ENCODE data around the gene SMYD3. TPM values are rescaled to one million over a fixed set of nuclear protein-coding genes. Genes with fewer than 3 reads are reported as not detected.

SMYD3 gene
- total RNA-seq, 4 donors from 2014 or later: 7.6 to 26.3 (median 13.4) TPM

- no peak for ATAC-seq (ENCODE audit: low FRiP score)
- no peak for DNase-seq (ENCODE audit: low spot score)
- TF ChIP-seq, protein P1, sequence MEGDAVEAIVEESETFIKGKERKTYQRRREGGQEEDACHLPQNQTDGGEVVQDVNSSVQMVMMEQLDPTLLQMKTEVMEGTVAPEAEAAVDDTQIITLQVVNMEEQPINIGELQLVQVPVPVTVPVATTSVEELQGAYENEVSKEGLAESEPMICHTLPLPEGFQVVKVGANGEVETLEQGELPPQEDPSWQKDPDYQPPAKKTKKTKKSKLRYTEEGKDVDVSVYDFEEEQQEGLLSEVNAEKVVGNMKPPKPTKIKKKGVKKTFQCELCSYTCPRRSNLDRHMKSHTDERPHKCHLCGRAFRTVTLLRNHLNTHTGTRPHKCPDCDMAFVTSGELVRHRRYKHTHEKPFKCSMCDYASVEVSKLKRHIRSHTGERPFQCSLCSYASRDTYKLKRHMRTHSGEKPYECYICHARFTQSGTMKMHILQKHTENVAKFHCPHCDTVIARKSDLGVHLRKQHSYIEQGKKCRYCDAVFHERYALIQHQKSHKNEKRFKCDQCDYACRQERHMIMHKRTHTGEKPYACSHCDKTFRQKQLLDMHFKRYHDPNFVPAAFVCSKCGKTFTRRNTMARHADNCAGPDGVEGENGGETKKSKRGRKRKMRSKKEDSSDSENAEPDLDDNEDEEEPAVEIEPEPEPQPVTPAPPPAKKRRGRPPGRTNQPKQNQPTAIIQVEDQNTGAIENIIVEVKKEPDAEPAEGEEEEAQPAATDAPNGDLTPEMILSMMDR (IDR thresholded peaks at IDR 0.05): no peak
These were observed 51.6 kb downstream of the SMYD3 start for GRCh38 chr1:246455476-246455875.

DNA sequence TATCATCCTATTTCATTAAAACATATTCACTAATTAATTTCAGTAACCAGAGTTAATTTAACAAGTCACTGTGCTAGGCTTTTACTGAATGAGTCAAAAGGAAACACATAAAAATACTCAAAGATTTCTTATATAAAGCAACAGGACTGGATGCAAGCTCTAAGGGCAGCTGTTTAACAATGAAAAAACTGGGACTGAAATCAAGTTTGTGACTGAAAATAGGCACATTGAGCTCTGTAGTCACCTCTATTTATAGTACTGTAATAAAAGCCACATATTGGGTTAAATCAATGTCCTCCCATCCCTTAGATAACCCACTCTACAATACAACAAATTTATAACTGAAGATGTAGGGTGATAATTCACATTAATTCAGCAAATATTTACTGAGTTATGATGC, 52.4 kb downstream of the SMYD3 start:
- ATAC-seq (ENCODE audit: low FRiP score): no peak
- TF ChIP-seq, protein P1 (IDR thresholded peaks at IDR 0.05): no peak
- DNase-seq (ENCODE audit: low spot score): no peak

DNA sequence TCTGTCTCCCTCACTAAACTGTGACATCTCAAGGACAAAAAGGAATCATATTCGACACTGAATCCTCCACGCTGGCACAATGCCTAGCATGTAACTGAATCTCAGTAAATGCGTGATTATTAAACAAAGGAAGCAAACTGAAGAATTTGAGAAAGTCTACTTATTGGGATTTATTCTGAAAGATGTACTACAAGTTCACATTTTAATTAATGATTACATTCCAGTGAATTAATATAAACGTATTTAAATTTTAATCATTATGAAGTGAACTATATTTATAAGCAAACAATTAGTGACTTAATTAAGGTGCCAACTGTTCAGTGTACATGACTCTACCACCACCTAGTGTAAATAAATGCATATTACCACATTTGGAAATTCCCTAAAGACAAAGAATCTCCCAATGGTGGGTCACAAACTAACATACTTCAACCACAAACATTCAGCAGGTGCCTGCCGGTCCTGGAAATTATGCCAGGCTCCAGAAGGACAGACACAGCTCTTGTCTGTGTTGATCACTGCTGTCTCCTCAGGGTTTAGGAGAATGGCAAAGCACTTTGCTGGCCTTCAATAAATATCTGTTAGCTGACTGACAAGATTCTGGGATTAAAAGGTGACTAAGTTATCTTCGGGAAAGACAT, 56.3 kb downstream of the SMYD3 start:
- TF ChIP-seq, protein P1 (IDR thresholded peaks at IDR 0.05): no peak
- ATAC-seq (ENCODE audit: low FRiP score): peak; percentile 41
- DNase-seq (ENCODE audit: low spot score): no peak

DNA sequence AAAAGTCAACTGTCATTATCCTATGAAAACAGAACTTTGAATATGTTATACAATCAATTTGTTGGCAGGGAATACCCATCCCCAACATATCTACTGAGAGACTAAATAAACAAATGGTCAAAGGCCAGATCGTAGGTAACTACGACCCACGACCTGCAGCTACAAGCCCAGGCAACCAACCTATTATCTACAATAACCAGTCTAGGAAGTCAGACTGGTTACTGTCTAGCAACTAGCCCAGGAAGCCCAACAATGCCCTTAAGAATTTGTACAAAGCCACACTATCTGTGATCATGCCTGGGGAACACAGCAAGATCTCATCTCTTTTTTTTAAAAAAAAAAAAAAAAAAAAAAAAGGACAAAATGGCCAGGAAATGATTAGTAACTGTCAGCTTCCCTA, 58.7 kb downstream of the SMYD3 start:
- ATAC-seq (ENCODE audit: low FRiP score) (no peak), DNase-seq (ENCODE audit: low spot score) (no peak)
- TF ChIP-seq, protein P1 (IDR thresholded peaks at IDR 0.05): no peak

- TF ChIP-seq, protein P1 (IDR thresholded peaks at IDR 0.05): no peak
- no peak for DNase-seq (ENCODE audit: low spot score)
- ATAC-seq (ENCODE audit: low FRiP score): peak; percentile 48
These were observed 59.6 kb downstream of the SMYD3 start for GRCh38 chr1:246447501-246447900.

GRCh38 chr1:246445503-246445902, 61.6 kb downstream of the SMYD3 start:
- DNase-seq (ENCODE audit: low spot score): no peak
- TF ChIP-seq, protein P1 (IDR thresholded peaks at IDR 0.05): no peak
- ATAC-seq (ENCODE audit: low FRiP score): no peak

- no peak for DNase-seq (ENCODE audit: low spot score)
- no peak for ATAC-seq (ENCODE audit: low FRiP score)
- TF ChIP-seq, protein P1 (IDR thresholded peaks at IDR 0.05): no peak
These were observed 62.5 kb downstream of the SMYD3 start for GRCh38 chr1:246444617-246445016.

Measured in omental fat pad (tissue), 4 donors.